Measurements from ENCODE around the gene YAP1.

DNA sequence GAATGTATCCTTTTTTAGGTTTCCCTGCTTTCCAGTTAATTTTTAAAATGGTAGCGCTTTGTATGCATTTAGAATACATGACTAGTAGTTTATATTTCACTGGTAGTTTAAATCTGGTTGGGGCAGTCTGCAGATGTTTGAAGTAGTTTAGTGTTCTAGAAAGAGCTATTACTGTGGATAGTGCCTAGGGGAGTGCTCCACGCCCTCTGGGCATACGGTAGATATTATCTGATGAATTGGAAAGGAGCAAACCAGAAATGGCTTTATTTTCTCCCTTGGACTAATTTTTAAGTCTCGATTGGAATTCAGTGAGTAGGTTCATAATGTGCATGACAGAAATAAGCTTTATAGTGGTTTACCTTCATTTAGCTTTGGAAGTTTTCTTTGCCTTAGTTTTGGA lies 120.7 kb downstream of the YAP1 start:
- TF ChIP-seq, protein P1, sequence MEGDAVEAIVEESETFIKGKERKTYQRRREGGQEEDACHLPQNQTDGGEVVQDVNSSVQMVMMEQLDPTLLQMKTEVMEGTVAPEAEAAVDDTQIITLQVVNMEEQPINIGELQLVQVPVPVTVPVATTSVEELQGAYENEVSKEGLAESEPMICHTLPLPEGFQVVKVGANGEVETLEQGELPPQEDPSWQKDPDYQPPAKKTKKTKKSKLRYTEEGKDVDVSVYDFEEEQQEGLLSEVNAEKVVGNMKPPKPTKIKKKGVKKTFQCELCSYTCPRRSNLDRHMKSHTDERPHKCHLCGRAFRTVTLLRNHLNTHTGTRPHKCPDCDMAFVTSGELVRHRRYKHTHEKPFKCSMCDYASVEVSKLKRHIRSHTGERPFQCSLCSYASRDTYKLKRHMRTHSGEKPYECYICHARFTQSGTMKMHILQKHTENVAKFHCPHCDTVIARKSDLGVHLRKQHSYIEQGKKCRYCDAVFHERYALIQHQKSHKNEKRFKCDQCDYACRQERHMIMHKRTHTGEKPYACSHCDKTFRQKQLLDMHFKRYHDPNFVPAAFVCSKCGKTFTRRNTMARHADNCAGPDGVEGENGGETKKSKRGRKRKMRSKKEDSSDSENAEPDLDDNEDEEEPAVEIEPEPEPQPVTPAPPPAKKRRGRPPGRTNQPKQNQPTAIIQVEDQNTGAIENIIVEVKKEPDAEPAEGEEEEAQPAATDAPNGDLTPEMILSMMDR (conservative IDR thresholded peaks at IDR 0.05; ENCODE audit: low read depth, low read length), result no peak
- TF ChIP-seq EZH2 (IDR thresholded peaks at IDR 0.05; ENCODE audit: borderline replicate concordance, low read depth, low read length, poor library complexity, severe bottlenecking), result no peak
